GM10266 (cell line): Measurements from ENCODE around the gene VPS25.
A peak's percentile ranks its signal among the peaks of the same experiment; 100 is the strongest.

Source experiments
- DNase-seq: peaks from one replicate; pipeline ENCODE4 v3.0.0; 2012; ENCODE audit errors: extremely low spot score
- CTCF ChIP-seq: IDR thresholded peaks from 2 replicates; pipeline ENCODE4 v1.5.1; 2012; ENCODE audit warnings: mild to moderate bottlenecking, low read depth; ENCODE audit not compliant: control insufficient read depth, insufficient read depth; ENCODE audit errors: missing control alignments

The VPS25 gene

GRCh38 chr17:42781639-42782165, 8.5 kb downstream of the VPS25 start:
- DNase-seq, result peak; percentile 44
- no peak for TF ChIP-seq CTCF

GRCh38 chr17:42782166-42783061, 9.2 kb downstream of the VPS25 start:
- no peak for TF ChIP-seq CTCF
- peak; percentile 32 for DNase-seq

GRCh38 chr17:42783062-42783790, 10.0 kb downstream of the VPS25 start:
- DNase-seq, result no peak
- TF ChIP-seq CTCF, result no peak

GRCh38 chr17:42783791-42784138, 10.5 kb downstream of the VPS25 start:
- no peak for TF ChIP-seq CTCF
- no peak for DNase-seq

- TF ChIP-seq CTCF, result no peak
- DNase-seq, result no peak
Measured at GRCh38 chr17:42784409-42784808, 11.2 kb downstream of the VPS25 start.

GRCh38 chr17:42784811-42785592, 11.8 kb downstream of the VPS25 start:
- no peak for DNase-seq
- TF ChIP-seq CTCF, result no peak
